MCF 10A (cell line): ENCODE data around the gene SCGB3A1. TPM values are rescaled to one million over a fixed set of nuclear protein-coding genes. Genes with fewer than 3 reads are reported as not detected.

Source experiments
- BruUV-seq: library from RNA; stranded (reverse); fragments of 400-500 nt; replicated peaks from 2 replicates; lab custom pipeline; 2021; lab: Mats Ljungman, UMichigan
- CTCF ChIA-PET: fragments of 300-600 bp; sonication (Branson Sonifier 250); formaldehyde crosslinking; extraction: SDS; loops from one replicate; lab custom pipeline; 2021; ENCODE audit warnings: antibody characterized with exemption, inconsistent platforms; lab: Yijun Ruan, JAX
- POLR2A ChIA-PET: fragments of 300-600, 350-650 bp; sonication (Branson Sonifier 250); formaldehyde crosslinking; extraction: SDS; loops from one replicate; lab custom pipeline; 2020; ENCODE audit warnings: antibody characterized with exemption, inconsistent platforms; lab: Yijun Ruan, JAX
- DNase-seq: peaks from one replicate; pipeline ENCODE4 v3.0.0-alpha.2; 2018; ENCODE audit not compliant: unreplicated experiment
- H3K27ac Mint-ChIP-seq: one replicate; pipeline ENCODE4 v1.8.0; 2022; ENCODE audit warnings: mild to moderate bottlenecking, low read depth, mixed read lengths; ENCODE audit not compliant: unreplicated experiment
- H3K27me3 Mint-ChIP-seq: one replicate; pipeline ENCODE4 v1.8.0; 2022; ENCODE audit warnings: mixed read lengths; ENCODE audit not compliant: insufficient read depth, unreplicated experiment
- H3K36me3 Mint-ChIP-seq: one replicate; pipeline ENCODE4 v1.8.0; 2022; ENCODE audit warnings: mild to moderate bottlenecking, moderate library complexity, mixed read lengths; ENCODE audit not compliant: insufficient read depth, unreplicated experiment
- H3K4me1 Mint-ChIP-seq: one replicate; pipeline ENCODE4 v1.8.0; 2022; ENCODE audit warnings: mixed read lengths; ENCODE audit not compliant: insufficient read depth, unreplicated experiment
- H3K4me3 Mint-ChIP-seq: one replicate; pipeline ENCODE4 v1.8.0; 2022; ENCODE audit warnings: mild to moderate bottlenecking, moderate library complexity, mixed read lengths; ENCODE audit not compliant: unreplicated experiment
- H3K9me3 Mint-ChIP-seq: one replicate; pipeline ENCODE4 v1.8.0; 2022; ENCODE audit warnings: mixed read lengths; ENCODE audit not compliant: unreplicated experiment
- intact Hi-C: fragments of 100-400 bp; cut with micrococcal nuclease; formaldehyde crosslinking; loops from 2 replicates; pipeline ENCODE4 v1.14.1; 2022
- total RNA-seq: library from RNA; stranded (reverse); gene quantifications from 2 replicates; pipeline ENCODE4 v1.2.3, GENCODE V29; 2022
- TF ChIP-seq, protein P1 (sequence below): fragments of 200-600 bp; IDR thresholded peaks from one replicate; pipeline ENCODE4 v1.8.0; 2022; ENCODE audit warnings: antibody characterized with exemption, mild to moderate bottlenecking; ENCODE audit not compliant: unreplicated experiment

Gene SCGB3A1
- total RNA-seq, 1 experiment from 2014 or later: not detected

DNA sequence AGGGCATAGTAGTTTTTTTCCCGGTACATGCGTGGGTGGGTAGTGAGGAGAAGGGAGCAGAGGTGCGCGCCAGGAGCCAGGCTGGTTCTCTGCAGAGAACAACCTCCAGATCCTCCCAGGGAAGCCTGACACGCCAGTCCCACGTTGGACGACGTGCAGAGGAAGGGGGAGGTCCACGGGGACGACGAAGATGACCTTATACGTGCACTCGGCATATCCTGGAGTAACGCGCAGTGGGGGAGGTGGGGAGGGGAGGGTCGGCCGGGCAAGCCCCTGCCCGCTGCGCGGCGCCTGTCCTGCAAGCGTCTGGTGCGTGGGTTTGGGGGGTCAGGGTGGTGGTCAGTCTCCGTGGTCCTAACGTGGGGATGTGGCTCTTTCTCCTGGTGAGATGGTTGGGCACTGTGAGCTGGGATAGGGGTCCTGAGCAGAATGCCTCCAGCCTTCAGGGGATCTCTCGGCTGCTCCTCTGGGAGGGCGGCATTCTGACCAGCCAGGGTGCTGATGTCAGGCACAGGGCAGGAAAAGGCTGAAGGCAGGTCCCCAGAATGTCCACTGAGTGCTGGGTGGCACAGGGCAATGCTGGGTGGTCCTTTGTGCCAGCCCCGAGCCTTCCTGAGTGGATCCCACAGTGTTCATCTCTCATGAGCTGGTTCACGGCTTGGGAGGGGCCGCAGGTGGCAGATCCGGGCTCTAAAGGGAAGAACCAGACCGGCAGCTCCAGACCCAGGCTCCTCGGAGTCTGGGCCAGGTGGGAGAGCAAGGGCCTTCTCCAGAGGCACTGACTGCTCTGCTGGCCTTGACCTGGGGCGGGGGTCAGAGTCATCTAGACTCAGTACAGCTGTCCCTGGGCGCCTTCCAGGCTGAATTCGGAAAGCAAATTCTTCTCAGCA lies 10.5 kb upstream of the SCGB3A1 start:
- Mint-ChIP-seq H3K9me3 (no peaks in the 10 kb centered on the region), H3K36me3 (no peaks in the 10 kb centered on the region), H3K27me3 (peaks cover 16% of the 10 kb centered on the region), H3K4me1 (peaks cover 8% of the 10 kb centered on the region), H3K4me3 (no peak overlapping the region), H3K27ac (no peak overlapping the region)
- BruUV-seq: no TSS peak
- TF ChIP-seq, protein P1, sequence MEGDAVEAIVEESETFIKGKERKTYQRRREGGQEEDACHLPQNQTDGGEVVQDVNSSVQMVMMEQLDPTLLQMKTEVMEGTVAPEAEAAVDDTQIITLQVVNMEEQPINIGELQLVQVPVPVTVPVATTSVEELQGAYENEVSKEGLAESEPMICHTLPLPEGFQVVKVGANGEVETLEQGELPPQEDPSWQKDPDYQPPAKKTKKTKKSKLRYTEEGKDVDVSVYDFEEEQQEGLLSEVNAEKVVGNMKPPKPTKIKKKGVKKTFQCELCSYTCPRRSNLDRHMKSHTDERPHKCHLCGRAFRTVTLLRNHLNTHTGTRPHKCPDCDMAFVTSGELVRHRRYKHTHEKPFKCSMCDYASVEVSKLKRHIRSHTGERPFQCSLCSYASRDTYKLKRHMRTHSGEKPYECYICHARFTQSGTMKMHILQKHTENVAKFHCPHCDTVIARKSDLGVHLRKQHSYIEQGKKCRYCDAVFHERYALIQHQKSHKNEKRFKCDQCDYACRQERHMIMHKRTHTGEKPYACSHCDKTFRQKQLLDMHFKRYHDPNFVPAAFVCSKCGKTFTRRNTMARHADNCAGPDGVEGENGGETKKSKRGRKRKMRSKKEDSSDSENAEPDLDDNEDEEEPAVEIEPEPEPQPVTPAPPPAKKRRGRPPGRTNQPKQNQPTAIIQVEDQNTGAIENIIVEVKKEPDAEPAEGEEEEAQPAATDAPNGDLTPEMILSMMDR: no peak
- POLR2A ChIA-PET: interaction anchor here (0.7 kb wide), 1 partner anchor 482 kb away, joined by 3 read pairs; no protein-coding TSS in a partner anchor
- DNase-seq: no peak
- intact Hi-C loops: no loop called here
- CTCF ChIA-PET: interaction anchor here (0.6 to 1.2 kb wide), 3 partner anchors 11 to 475 kb away, joined by 3 to 4 read pairs (median 4); no protein-coding TSS in a partner anchor

DNA sequence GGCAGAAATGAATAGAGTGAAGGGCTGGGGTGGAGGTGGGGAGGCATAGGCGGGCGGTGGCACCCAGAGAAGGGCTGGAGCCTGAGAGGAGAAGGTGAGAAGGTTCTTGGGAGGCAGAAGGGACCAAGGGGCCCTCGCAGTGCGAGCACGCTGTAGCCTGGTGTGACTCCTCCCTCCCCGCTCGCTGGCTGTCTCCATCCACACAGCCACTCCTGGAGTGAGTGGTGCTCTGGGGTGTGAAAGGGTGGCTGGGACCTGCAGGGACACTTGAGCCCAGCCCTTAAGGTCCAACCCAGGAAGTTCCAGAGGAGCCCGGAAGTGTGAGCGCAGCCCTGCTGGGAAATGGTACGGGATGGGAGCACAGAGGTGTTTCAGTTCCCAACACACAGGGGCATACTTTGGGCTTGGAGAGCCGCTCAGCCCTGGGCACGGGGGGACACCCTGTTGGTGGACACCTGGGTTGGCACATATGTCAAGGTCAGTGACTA lies 9.3 kb upstream of the SCGB3A1 start:
- peaks cover 16% of the 10 kb centered on the region for H3K27me3 Mint-ChIP-seq
- TF ChIP-seq, protein P1: no peak
- no peaks in the 10 kb centered on the region for H3K4me1 Mint-ChIP-seq
- no peak for DNase-seq
- H3K36me3 Mint-ChIP-seq: no peaks in the 10 kb centered on the region
- ChIA-PET POLR2A (no interaction called here), CTCF (interaction anchor here (0.7 to 1.2 kb wide), 3 partner anchors 133 to 307 kb away, joined by 3 to 4 read pairs (median 4); no protein-coding TSS in a partner anchor)
- H3K4me3 Mint-ChIP-seq: no peak overlapping the region
- no TSS peak for BruUV-seq
- no peak overlapping the region for H3K27ac Mint-ChIP-seq
- no peaks in the 10 kb centered on the region for H3K9me3 Mint-ChIP-seq
- intact Hi-C loops: no loop called here

DNA sequence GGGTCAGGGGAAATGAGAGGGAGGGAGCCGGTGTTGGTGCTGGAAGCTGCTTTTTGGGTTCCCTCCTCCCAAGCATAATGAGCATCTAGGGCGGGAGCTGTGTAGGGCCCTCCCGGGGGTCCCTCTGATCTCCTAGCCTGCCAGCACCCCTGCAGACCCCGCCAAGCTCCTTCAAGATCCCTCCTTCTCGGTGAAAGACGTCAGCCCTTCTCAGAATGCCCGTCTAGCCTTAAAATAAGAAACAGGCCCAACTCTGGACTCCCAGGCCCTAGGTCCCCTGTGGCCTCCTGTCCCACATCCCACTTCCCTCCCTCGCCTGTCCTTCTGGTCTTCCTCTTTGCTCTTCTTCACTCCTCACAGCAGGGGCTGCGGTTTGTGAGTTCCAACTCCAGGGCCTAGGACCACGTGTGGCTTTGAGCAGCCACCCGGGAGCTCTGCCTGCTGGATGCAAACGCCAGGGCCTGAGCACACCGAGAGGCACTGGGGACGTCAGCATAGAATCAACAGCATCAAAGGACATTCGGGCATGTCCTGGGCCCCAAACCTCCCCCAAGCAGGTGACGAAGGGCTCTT lies 8.8 kb upstream of the SCGB3A1 start:
- no peak for DNase-seq
- H3K36me3 Mint-ChIP-seq: no peaks in the 10 kb centered on the region
- H3K9me3 Mint-ChIP-seq: no peaks in the 10 kb centered on the region
- H3K4me1 Mint-ChIP-seq: no peaks in the 10 kb centered on the region
- TF ChIP-seq, protein P1: no peak
- intact Hi-C loops: no loop called here
- no peak overlapping the region for H3K27ac Mint-ChIP-seq
- ChIA-PET POLR2A (no interaction called here), CTCF (interaction anchor here (0.7 to 1.2 kb wide), 2 partner anchors 133 to 272 kb away, joined by 3 to 4 read pairs; no protein-coding TSS in a partner anchor)
- no peak overlapping the region for H3K4me3 Mint-ChIP-seq
- peaks cover 14% of the 10 kb centered on the region for H3K27me3 Mint-ChIP-seq
- no TSS peak for BruUV-seq

DNA sequence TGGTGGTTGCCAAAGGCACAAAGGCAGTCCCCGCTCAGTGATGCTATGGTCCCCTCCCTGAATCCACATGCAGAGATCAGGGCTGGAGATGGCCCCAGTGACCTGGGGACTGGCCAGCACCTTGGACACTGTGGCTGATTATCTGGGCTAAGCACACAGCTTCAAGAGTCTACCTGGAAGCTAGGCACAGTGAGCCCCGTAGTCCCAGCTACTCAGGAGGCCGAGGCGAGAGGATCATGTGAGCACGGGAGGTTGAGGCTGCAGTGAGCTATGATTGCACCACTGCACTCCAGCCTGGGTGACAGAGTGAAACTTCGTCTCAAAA lies 8.3 kb upstream of the SCGB3A1 start:
- no peaks in the 10 kb centered on the region for H3K4me1 Mint-ChIP-seq
- TF ChIP-seq, protein P1: no peak
- no peaks in the 10 kb centered on the region for H3K9me3 Mint-ChIP-seq
- H3K27ac Mint-ChIP-seq: no peak overlapping the region
- H3K36me3 Mint-ChIP-seq: no peaks in the 10 kb centered on the region
- ChIA-PET CTCF (interaction anchor here (1.2 kb wide), 1 partner anchor 271 kb away, joined by 3 read pairs; no protein-coding TSS in a partner anchor), POLR2A (interaction anchor here (0.9 kb wide), 1 partner anchor 19 kb away, joined by 4 read pairs; no protein-coding TSS in a partner anchor)
- BruUV-seq: no TSS peak
- intact Hi-C loops: no loop called here
- H3K27me3 Mint-ChIP-seq: peaks cover 9% of the 10 kb centered on the region
- H3K4me3 Mint-ChIP-seq: no peak overlapping the region
- DNase-seq: no peak
